GM06990 (cell line): ENCODE measurements around the gene RFXAP.

Source experiments
- DNase-seq: peaks from one replicate; pipeline ENCODE4 v3.0.0-alpha.2; 2011; ENCODE audit not compliant: insufficient read length; ENCODE audit errors: extremely low read depth
- H3K27me3 ChIP-seq: replicated peaks from 2 replicates; pipeline ENCODE4 v1.6.0; 2011; ENCODE audit warnings: low read length; ENCODE audit not compliant: control insufficient read depth, insufficient read depth
- H3K36me3 ChIP-seq: 2 replicates; pipeline ENCODE4 v1.5.1; 2011; ENCODE audit warnings: low read length; ENCODE audit not compliant: control insufficient read depth, insufficient read depth
- H3K4me3 ChIP-seq: replicated peaks from 2 replicates; pipeline ENCODE4 v1.5.1; 2011; ENCODE audit warnings: low read depth, mild to moderate bottlenecking, control low read depth, low read length
- CTCF ChIP-seq: IDR thresholded peaks from 2 replicates; pipeline ENCODE4 v1.5.1; 2011; ENCODE audit warnings: low read length, control low read depth, mild to moderate bottlenecking, inconsistent platforms; ENCODE audit not compliant: insufficient read depth, poor library complexity, severe bottlenecking

Gene RFXAP

DNA sequence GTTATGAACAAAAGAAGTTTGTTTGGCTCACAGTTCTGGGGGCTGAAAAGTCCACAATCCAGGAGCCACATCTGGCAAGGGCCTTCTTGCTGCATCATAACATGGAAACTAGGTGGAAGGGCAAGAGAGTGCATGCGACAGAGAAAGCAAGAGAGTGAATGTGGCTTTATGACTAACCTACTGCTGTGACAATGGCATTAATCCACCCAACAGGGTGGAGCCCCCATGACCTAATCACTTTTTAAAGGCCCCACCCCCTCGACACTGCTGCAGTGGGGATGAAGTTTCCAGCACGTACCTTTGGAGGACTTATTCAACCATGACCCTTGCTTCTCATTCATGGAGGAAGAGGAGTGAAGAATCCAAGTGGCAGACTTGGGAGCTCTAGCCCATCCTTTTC, 30.0 kb upstream of the RFXAP start:
- Histone ChIP-seq H3K36me3 (no peaks in the 10 kb centered on the region), H3K4me3 (no peak overlapping the region), H3K27me3 (no peaks in the 10 kb centered on the region)
- no peak for TF ChIP-seq CTCF
- no peak for DNase-seq

- H3K4me3 ChIP-seq: no peak overlapping the region
- H3K36me3 ChIP-seq: no peaks in the 10 kb centered on the region
- TF ChIP-seq CTCF: no peak
- DNase-seq: no peak
- no peaks in the 10 kb centered on the region for H3K27me3 ChIP-seq
These were observed 29.3 kb upstream of the RFXAP start for GRCh38 chr13:36789730-36790129.

DNA sequence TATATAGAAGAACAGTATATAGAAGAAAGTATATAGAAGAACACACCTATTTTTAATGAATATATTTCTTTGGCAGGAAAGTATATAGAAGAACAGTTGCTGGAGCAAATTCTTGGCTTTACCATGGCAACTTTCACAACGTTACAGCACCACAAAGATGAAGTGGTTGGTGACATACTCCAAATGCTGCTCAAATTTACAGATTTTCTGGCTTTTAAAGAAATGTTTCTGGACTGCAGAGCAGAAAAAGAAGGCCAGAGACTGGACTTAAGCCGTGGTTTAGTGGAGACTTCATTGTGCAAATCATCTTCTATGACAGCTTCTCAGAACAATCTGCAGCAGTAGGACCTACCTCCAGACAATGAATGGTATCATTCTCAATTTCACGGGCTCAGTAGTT, 24.3 kb upstream of the RFXAP start:
- Histone ChIP-seq H3K27me3 (no peaks in the 10 kb centered on the region), H3K4me3 (no peak overlapping the region), H3K36me3 (no peaks in the 10 kb centered on the region)
- no peak for TF ChIP-seq CTCF
- DNase-seq: no peak

DNA sequence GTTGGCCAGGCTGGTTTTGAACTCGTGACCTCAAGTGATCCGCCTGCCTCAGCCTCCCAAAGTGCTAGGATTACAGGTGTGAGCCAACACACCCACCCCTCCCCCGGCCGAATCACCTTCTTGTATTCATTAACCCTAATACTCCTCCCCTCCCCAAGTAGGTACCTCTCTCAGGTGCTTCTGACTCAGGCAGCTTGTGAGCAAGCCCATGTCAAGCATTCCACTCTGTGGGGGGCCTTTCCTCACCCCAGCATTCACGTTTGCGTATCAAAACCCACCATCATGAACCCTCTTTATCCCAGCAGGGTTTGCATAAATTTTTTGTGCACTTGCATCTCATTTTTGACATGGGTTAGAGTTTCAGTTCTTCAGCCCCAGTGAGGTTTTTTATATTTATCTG, 23.6 kb upstream of the RFXAP start:
- DNase-seq: no peak
- no peaks in the 10 kb centered on the region for H3K27me3 ChIP-seq
- no peak overlapping the region for H3K4me3 ChIP-seq
- H3K36me3 ChIP-seq: no peaks in the 10 kb centered on the region
- no peak for TF ChIP-seq CTCF

DNA sequence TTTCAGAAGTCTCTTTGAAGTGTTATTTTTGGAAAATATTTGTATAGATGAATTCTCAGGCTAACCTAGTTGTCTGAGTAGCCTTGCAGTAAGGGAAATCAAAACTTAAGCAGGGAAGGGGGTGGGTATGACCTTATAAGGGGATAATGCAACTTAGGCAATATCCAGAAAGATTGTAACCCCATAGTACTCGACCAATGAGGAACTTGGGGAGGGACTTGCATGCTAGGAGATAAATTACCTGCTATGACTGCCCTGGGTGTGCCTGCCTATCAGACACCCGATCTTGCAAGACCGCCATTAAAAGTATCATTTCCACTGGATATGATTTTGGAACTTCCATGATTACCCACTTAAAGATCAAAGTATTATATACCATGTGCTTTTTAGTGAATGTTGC, 23.0 kb upstream of the RFXAP start:
- Histone ChIP-seq H3K27me3 (no peaks in the 10 kb centered on the region), H3K4me3 (no peak overlapping the region), H3K36me3 (no peaks in the 10 kb centered on the region)
- DNase-seq: no peak
- no peak for TF ChIP-seq CTCF

- DNase-seq: no peak
- Histone ChIP-seq H3K4me3 (no peak overlapping the region), H3K36me3 (no peaks in the 10 kb centered on the region), H3K27me3 (no peaks in the 10 kb centered on the region)
- TF ChIP-seq CTCF: no peak
These were observed 18.0 kb upstream of the RFXAP start for GRCh38 chr13:36801035-36801434.
